GM19397 (cell line): ENCODE results near the gene CAPN5.

Experiments
- ATAC-seq: cut with Tn5 transposase; IDR thresholded peaks from one replicate; pipeline ENCODE4 v1.9.1; 2021; ENCODE audit warnings: mild to moderate bottlenecking, moderate library complexity; ENCODE audit not compliant: unreplicated experiment

The CAPN5 gene

DNA sequence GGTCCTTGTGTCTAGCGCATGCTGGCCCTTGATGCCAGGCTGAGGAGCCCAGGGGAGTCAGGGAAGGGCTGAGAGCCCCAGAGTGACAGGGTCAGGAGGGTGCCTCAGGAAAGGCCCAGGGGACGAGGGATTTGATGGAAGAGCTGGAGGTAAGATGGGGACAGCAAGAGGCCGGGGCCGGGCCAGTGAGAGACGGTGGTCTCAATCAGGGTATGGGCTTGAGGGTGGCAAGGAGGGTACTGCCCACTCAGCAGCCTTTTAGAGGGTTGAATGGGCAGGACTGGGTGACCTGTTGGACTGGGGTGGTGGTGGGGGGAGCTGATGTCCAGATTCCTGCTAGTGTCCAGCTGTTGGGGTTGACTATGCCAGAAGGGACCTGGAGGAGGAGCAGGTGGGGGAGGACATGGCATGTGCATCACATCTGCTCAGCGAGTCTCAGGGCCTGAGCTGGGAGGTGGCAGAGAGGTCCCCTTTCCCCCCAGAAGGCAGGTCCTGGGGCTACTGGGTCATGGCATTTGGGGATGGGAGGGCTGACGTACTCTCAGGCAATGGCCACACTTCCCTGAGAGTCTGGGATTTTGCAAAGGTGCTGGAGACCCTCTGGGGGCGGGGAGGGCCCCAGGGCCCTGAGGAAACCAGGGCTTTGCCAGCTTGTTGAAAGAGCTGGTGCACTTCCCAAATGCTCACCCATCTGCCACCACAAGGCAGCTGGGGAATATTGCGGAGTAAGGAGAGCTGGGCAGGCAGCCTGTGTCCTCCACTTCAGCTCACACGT is 79.7 kb downstream of the CAPN5 start:
- ATAC-seq = no peak

DNA sequence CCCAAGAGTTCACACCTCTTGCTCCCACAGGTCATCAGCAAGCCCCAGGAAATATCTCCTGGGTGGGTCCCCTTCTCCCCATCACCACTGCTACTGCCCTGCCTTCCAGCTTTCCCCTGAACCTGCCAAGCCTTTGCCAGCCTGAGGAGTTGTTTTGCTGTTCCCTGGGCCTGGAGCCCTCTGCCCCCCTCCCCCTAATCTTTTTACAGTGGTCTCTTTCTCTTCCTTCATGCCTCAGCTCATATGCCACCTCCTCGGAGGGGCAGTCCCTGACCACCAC is 80.2 kb downstream of the CAPN5 start:
- ATAC-seq = no peak

- no peak for ATAC-seq
Measured at GRCh38 chr11:77147668-77148321, 81.0 kb downstream of the CAPN5 start.

GRCh38 chr11:77148963-77149715 is 82.4 kb downstream of the CAPN5 start:
- no peak for ATAC-seq

GRCh38 chr11:77149716-77150392 is 83.1 kb downstream of the CAPN5 start:
- ATAC-seq = no peak

- ATAC-seq = no peak
Measured at GRCh38 chr11:77150836-77151235, 84.1 kb downstream of the CAPN5 start.

GRCh38 chr11:77151804-77152509 is 85.2 kb downstream of the CAPN5 start:
- no peak for ATAC-seq

- no peak for ATAC-seq
Measured at GRCh38 chr11:77152846-77153245, 86.1 kb downstream of the CAPN5 start.

- ATAC-seq = no peak
Measured at GRCh38 chr11:77153276-77154185, 86.8 kb downstream of the CAPN5 start.

- ATAC-seq = no peak
Measured at GRCh38 chr11:77154381-77155081, 87.8 kb downstream of the CAPN5 start.

DNA sequence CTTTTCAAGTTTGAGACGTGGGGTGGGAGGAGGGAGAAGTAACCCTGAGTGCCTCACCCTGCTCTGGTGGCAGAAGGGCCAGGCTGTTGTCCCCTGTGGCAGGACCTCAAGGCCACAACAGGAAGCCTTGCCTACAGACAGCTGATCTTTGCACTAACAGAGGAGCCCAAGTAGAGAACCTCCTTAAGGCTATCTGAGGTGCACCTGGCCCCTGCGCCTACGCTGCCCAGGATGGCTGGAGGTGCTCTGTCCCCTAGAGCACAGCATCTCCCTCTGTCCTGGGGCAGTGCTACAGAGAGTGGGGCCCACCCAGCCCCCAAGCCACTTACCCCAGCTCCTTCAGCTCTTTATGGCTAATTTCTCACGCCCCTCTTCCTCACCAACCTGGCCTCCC is 88.3 kb downstream of the CAPN5 start:
- no peak for ATAC-seq

- no peak for ATAC-seq
Measured at GRCh38 chr11:77155556-77156130, 88.9 kb downstream of the CAPN5 start.

GRCh38 chr11:77156396-77157195 is 89.8 kb downstream of the CAPN5 start:
- ATAC-seq = no peak

- no peak for ATAC-seq
Measured at GRCh38 chr11:77158041-77158695, 91.4 kb downstream of the CAPN5 start.

DNA sequence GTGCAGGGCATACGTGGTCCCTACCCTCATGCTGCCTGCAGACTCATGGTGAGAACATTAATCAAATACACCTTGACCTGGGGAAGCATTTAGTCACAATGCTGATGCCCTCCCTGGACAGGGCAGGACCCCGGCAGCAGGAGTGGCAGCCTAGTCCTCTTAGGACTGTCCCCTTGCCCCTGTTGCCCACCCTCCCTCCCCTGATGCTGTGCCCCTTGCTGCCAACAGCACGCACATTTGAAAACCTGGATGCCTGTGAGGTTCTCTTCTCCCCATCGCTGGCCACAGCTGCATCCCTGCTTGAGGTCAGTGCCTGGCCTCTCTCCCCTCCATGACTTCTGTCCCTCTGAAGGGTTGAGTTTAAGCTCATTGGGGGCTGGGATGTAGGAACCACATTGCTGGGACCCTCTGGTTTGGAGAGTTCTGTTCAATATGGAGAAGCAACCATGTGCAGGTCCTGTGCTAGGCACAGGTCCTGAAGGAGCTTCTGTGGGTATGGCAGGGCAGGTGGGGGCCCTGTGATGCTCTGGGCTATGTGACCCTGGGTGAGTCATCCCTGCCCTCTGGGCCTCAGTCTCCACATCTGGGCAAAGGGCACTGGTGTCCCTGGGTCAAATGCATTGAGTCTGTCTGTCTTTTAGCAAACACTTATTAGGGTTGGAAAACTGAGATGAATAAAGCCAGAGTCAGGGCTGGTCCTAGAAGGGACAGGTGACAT is 92.6 kb downstream of the CAPN5 start:
- ATAC-seq = no peak

DNA sequence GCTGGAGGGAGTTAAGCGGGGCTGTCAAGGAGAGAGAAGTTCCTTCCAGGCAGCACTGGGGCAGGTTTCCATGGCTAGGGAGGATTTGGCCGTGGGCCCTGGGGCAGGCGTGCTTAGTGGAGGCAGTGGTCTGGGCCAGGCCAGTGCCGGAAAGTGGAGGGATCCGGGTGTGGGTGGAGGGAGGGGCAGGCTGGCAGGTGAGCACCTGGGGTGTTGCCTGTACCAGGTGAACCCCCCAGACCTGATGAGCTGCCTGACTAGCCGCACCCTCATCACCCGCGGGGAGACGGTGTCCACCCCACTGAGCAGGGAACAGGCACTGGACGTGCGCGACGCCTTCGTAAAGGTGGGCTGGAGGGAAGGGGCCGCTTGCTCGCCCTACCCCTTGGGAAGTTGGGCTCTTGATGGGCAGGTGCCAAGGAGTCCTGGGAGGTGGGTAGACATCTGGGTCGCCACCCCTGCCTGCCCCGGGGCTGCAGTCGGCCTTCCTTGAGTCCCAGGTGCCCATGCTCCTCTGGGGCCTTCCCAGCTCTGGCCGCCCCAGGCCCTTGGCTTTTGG is 93.2 kb downstream of the CAPN5 start:
- no peak for ATAC-seq

DNA sequence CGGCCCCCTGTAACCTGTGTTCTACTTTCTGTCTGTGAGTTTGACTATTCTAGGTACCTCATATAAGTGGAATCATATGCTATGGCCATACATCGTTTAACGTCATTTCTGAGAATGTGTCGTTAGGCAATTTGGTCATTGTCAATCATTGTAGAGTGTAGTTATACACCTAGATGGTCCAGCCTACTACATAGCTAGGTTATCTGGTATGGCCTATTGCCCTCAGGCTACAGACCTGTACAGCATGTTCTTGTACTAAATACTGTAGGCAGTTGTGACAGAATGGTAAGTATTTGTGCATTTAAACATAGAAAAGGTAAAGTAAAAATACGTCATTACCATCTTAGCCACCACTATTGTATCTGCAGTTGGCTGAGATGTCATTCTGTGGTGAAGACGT is 96.5 kb downstream of the CAPN5 start:
- no peak for ATAC-seq
